KMS-11 (cell line): ENCODE measurements around the gene SEC22B.
"Not testable (repeated sequence)": the region's sequence is repeated elsewhere in the genome, so short reads cannot be mapped to it uniquely, and the experiment has no call there.

Experiments used
- H2AFZ ChIP-seq: fragments of 200-600 bp; sonication (generic); 2 replicates; pipeline ENCODE4 v1.6.1; 2016; ENCODE audit warnings: antibody characterized with exemption, mixed run types, low read depth
- H3K27ac ChIP-seq: fragments of 200-600 bp; sonication (generic); 2 replicates; pipeline ENCODE4 v1.6.1; 2016; ENCODE audit warnings: mild to moderate bottlenecking, mixed run types
- H3K27me3 ChIP-seq: fragments of 200-600 bp; sonication (generic); 2 replicates; pipeline ENCODE4 v1.6.1; 2017; ENCODE audit warnings: mild to moderate bottlenecking, low read depth, mixed run types, moderate library complexity; ENCODE audit not compliant: insufficient read depth
- H3K36me3 ChIP-seq: fragments of 200-600 bp; sonication (generic); 2 replicates; pipeline ENCODE4 v1.6.1; 2017; ENCODE audit warnings: mild to moderate bottlenecking, mixed run types; ENCODE audit not compliant: insufficient read depth
- H3K4me1 ChIP-seq: fragments of 200-600 bp; sonication (generic); 2 replicates; pipeline ENCODE4 v1.6.1; 2016; ENCODE audit warnings: mild to moderate bottlenecking, low read depth, mixed run types; ENCODE audit not compliant: poor library complexity, severe bottlenecking
- H3K4me2 ChIP-seq: fragments of 200-600 bp; sonication (generic); 2 replicates; pipeline ENCODE4 v1.7.0; 2016; ENCODE audit warnings: mild to moderate bottlenecking, mixed run types
- H3K4me3 ChIP-seq: fragments of 200-600 bp; sonication (generic); IDR thresholded peaks from 2 replicates; pipeline ENCODE4 v1.6.1; 2017; ENCODE audit warnings: low read depth, low read length, mixed read lengths; ENCODE audit not compliant: insufficient read depth
- H3K79me2 ChIP-seq: fragments of 200-600 bp; sonication (generic); 2 replicates; pipeline ENCODE4 v1.6.1; 2016; ENCODE audit warnings: low read depth, mixed run types; ENCODE audit not compliant: insufficient read depth
- H3K9ac ChIP-seq: fragments of 200-600 bp; sonication (generic); 2 replicates; pipeline ENCODE4 v1.6.1; 2016; ENCODE audit warnings: mild to moderate bottlenecking, mixed run types
- H4K20me1 ChIP-seq: fragments of 200-600 bp; sonication (generic); 2 replicates; pipeline ENCODE4 v1.6.1; 2016; ENCODE audit warnings: mild to moderate bottlenecking, mixed run types; ENCODE audit not compliant: insufficient read depth

Gene SEC22B

GRCh38 chr1:120150138-120150822, 26.0 kb downstream of the SEC22B start:
- not testable (repeated sequence) for H4K20me1 ChIP-seq, H2AFZ ChIP-seq, H3K4me1 ChIP-seq, H3K36me3 ChIP-seq, H3K79me2 ChIP-seq, H3K27ac ChIP-seq, H3K27me3 ChIP-seq, H3K4me2 ChIP-seq, H3K4me3 ChIP-seq, H3K9ac ChIP-seq

- H3K36me3 ChIP-seq, H2AFZ ChIP-seq, H3K9ac ChIP-seq, H3K4me2 ChIP-seq, H3K79me2 ChIP-seq, H3K4me3 ChIP-seq, H3K27me3 ChIP-seq, H3K27ac ChIP-seq, H3K4me1 ChIP-seq, H4K20me1 ChIP-seq: not testable (repeated sequence)
These were observed 26.8 kb downstream of the SEC22B start for GRCh38 chr1:120149420-120150059.

GRCh38 chr1:120145806-120146205, 30.5 kb downstream of the SEC22B start:
- not testable (repeated sequence) for H2AFZ ChIP-seq, H3K27ac ChIP-seq, H3K4me2 ChIP-seq, H3K36me3 ChIP-seq, H3K27me3 ChIP-seq, H3K9ac ChIP-seq, H3K4me3 ChIP-seq, H4K20me1 ChIP-seq, H3K79me2 ChIP-seq
- peaks cover 25% of the 10 kb centered on the region for H3K4me1 ChIP-seq

- H3K4me2 ChIP-seq, H2AFZ ChIP-seq, H3K9ac ChIP-seq, H3K4me3 ChIP-seq, H3K27ac ChIP-seq, H4K20me1 ChIP-seq, H3K79me2 ChIP-seq, H3K36me3 ChIP-seq, H3K27me3 ChIP-seq: not testable (repeated sequence)
- H3K4me1 ChIP-seq: peaks cover 25% of the 10 kb centered on the region
These were observed 31.7 kb downstream of the SEC22B start for GRCh38 chr1:120144626-120145025.

- not testable (repeated sequence) for H3K9ac ChIP-seq, H3K4me2 ChIP-seq, H3K4me3 ChIP-seq, H3K36me3 ChIP-seq, H3K79me2 ChIP-seq, H3K27ac ChIP-seq, H4K20me1 ChIP-seq, H2AFZ ChIP-seq, H3K27me3 ChIP-seq
- peaks cover 25% of the 10 kb centered on the region for H3K4me1 ChIP-seq
These were observed 32.2 kb downstream of the SEC22B start for GRCh38 chr1:120144169-120144568.

GRCh38 chr1:120143334-120143733, 33.0 kb downstream of the SEC22B start:
- H3K4me3 ChIP-seq, H3K36me3 ChIP-seq, H3K27ac ChIP-seq, H3K27me3 ChIP-seq, H4K20me1 ChIP-seq, H3K79me2 ChIP-seq, H3K9ac ChIP-seq, H2AFZ ChIP-seq: not testable (repeated sequence)
- peaks cover 25% of the 10 kb centered on the region for H3K4me1 ChIP-seq
- H3K4me2 ChIP-seq: peak overlapping the region; percentile 18; the same call in 1 of the 2 replicates

GRCh38 chr1:120142512-120143263, 33.6 kb downstream of the SEC22B start:
- H2AFZ ChIP-seq, H3K4me3 ChIP-seq, H3K79me2 ChIP-seq, H3K27me3 ChIP-seq, H4K20me1 ChIP-seq, H3K27ac ChIP-seq, H3K36me3 ChIP-seq, H3K9ac ChIP-seq: not testable (repeated sequence)
- Histone ChIP-seq H3K4me2 (peak overlapping the region; percentile 84; the same call in 1 of the 2 replicates), H3K4me1 (peaks cover 25% of the 10 kb centered on the region)

DNA sequence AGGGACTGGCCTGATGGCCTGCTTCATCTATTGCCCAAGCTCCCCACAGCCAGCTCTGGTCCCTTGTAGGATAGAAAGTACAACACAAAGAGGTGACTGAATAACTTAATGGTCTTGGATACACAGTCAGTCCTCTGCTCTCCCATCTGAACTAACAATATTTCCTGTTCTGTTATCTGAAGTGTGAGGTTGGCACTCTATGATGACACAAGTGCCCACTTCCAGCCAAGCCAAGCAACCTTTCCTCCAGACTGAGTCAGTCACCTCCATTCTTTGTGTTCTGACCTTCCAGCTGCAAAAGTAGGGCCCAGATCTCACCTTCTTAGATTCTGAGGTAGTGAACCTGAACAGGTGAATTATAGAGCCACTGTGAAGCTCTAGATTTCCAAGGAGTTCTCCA, 34.5 kb downstream of the SEC22B start:
- not testable (repeated sequence) for H3K27me3 ChIP-seq, H3K36me3 ChIP-seq, H4K20me1 ChIP-seq, H3K27ac ChIP-seq, H3K79me2 ChIP-seq, H3K4me3 ChIP-seq, H3K9ac ChIP-seq, H2AFZ ChIP-seq
- peaks cover 25% of the 10 kb centered on the region for H3K4me1 ChIP-seq
- peak overlapping the region; percentile 84; the same call in 1 of the 2 replicates for H3K4me2 ChIP-seq

GRCh38 chr1:120140656-120141265, 35.6 kb downstream of the SEC22B start:
- H3K9ac ChIP-seq, H3K4me2 ChIP-seq, H3K27ac ChIP-seq, H3K36me3 ChIP-seq, H4K20me1 ChIP-seq, H3K79me2 ChIP-seq, H3K4me3 ChIP-seq, H3K27me3 ChIP-seq, H2AFZ ChIP-seq: not testable (repeated sequence)
- H3K4me1 ChIP-seq: peaks cover 32% of the 10 kb centered on the region

- H3K36me3 ChIP-seq, H3K79me2 ChIP-seq, H3K27ac ChIP-seq, H3K9ac ChIP-seq, H3K27me3 ChIP-seq, H3K4me3 ChIP-seq, H4K20me1 ChIP-seq: not testable (repeated sequence)
- peak overlapping the region; percentile 40; the same call in 1 of the 2 replicates for H2AFZ ChIP-seq
- peaks cover 36% of the 10 kb centered on the region for H3K4me1 ChIP-seq
- peak overlapping the region; percentile 14 for H3K4me2 ChIP-seq
These were observed 40.2 kb downstream of the SEC22B start for GRCh38 chr1:120136086-120136485.
